Measurements from ENCODE around the gene ATP1A1. TPM values are rescaled to one million over a fixed set of nuclear protein-coding genes. Genes with fewer than 3 reads are reported as not detected.

The ATP1A1 gene
- total RNA-seq, 4 donors from 2014 or later, result 241 to 757 (median 415) TPM

DNA sequence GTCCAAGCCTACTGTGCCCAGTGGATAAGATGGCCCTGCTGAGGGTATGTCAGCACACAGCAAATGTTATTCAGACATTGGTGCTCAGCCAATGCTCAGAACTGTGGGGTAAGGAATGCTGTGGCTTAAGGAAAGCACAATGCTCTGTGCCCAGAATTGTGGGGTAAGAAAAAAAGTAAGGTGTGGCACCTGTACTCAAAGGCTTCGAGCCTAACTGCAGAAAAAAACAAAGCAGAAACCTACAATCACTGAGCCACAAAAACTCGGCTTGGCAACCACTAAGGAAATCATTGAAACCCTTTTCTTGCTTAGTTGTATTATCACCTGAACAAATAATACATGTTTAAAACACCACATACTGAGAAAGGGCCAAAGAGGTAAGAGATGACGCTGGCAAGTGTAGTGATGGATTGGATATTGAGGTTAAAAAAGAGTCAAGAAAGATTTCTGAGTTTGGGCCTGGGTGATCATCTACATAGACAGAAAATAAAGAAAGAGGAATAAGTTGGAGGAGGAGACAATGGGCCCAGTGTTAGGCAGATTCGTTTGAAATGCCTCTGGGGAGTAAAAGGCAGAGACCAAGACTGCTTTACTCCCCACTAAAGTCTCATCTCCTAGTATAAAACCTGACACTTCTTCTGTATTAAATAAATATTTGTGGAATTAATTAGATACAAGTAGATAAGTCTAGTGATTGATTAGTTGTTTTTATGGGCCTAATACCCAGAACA, 25.9 kb upstream of the ATP1A1 start:
- H3K4me3 ChIP-seq (ENCODE audit: low read depth, poor library complexity, severe bottlenecking), result no peak overlapping the region
- WGBS, 2 donors, result 51 to 55% methylated on average over 4 of the region's 4 CpGs
- intact Hi-C loops (cut with DNase I; ENCODE audit: low total_unique reads), result no loop called here
- TF ChIP-seq, protein P1, sequence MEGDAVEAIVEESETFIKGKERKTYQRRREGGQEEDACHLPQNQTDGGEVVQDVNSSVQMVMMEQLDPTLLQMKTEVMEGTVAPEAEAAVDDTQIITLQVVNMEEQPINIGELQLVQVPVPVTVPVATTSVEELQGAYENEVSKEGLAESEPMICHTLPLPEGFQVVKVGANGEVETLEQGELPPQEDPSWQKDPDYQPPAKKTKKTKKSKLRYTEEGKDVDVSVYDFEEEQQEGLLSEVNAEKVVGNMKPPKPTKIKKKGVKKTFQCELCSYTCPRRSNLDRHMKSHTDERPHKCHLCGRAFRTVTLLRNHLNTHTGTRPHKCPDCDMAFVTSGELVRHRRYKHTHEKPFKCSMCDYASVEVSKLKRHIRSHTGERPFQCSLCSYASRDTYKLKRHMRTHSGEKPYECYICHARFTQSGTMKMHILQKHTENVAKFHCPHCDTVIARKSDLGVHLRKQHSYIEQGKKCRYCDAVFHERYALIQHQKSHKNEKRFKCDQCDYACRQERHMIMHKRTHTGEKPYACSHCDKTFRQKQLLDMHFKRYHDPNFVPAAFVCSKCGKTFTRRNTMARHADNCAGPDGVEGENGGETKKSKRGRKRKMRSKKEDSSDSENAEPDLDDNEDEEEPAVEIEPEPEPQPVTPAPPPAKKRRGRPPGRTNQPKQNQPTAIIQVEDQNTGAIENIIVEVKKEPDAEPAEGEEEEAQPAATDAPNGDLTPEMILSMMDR (IDR thresholded peaks at IDR 0.05), result no peak
- TF ChIP-seq POLR2A (IDR thresholded peaks at IDR 0.05), result no peak
- no peak for DNase-seq (ENCODE audit: low spot score in 2 of 2)

DNA sequence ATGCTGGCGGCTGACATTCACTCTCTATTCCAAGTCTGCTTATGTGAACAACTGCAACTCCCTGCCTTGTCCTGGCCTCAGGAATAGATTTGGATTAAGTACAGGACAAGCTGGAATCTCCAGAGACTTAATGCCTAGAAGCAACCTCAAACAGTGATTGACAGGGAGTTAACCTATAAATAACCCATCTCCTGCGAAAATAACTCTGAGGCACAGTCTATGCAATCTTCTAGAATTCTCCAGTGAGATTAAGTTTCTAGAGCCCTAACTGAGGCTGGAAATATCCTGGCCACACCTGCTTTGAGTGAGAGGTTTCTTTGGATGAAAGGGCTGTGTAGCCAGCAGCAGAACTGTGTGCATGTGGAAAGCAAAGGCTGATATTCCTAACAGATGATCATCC, 25.3 kb upstream of the ATP1A1 start:
- WGBS, 2 donors, result 66 to 72% methylated on average over 2 of the region's 2 CpGs
- H3K4me3 ChIP-seq (ENCODE audit: low read depth, poor library complexity, severe bottlenecking), result no peak overlapping the region
- no peak for DNase-seq (ENCODE audit: low spot score in 2 of 2)
- TF ChIP-seq POLR2A (IDR thresholded peaks at IDR 0.05), result no peak
- TF ChIP-seq, protein P1 (IDR thresholded peaks at IDR 0.05), result no peak
- intact Hi-C loops (cut with DNase I; ENCODE audit: low total_unique reads), result no loop called here

DNA sequence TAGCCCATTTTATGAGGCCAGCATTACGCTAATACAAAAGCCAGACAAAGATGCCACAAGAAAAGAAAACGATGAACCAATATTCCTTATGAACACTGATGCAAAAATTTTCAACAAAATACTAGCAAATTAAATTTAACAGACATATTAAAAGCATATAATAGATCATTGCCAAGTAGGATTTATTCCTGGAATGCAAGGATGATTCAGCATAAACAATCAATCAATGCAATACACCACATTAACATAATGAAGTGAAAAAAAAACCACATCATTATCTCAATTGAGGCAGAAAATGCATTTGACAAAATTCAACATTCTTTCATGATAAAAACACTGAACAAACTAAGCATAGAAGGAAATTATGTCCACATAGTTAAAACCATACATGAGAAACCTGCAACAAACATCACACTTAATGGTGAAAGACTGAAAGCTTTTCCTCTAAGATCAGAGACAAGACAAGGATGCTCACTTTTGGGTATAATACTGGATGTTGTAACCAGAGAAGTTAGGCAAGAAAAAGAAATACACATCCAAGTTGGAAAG, 22.9 kb upstream of the ATP1A1 start:
- no peak for DNase-seq (ENCODE audit: low spot score in 2 of 2)
- intact Hi-C loops (cut with DNase I; ENCODE audit: low total_unique reads), result no loop called here
- no peak for TF ChIP-seq POLR2A (IDR thresholded peaks at IDR 0.05)
- TF ChIP-seq, protein P1 (IDR thresholded peaks at IDR 0.05), result no peak
- H3K4me3 ChIP-seq (ENCODE audit: low read depth, poor library complexity, severe bottlenecking), result no peak overlapping the region
- WGBS, 2 donors, result 91 to 94% methylated on average over 2 of the region's 2 CpGs

DNA sequence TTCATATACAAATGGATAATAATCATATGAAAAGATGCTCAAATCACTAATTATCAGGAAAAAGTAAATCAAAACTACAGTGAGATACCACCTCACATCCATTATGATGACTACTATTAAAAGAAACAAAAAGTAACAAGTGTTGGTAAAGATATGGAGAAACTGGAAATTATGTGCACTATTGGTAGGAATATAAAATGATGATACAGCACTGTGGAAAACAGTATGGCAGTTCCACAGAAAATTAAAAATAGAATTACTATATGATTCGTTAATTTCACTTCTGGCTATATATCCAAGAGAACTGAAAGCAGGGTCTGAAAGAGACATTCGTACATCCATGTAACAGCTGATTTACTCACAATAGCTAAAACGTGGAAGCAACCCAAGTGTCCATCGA, 21.1 kb upstream of the ATP1A1 start:
- no peak overlapping the region for H3K4me3 ChIP-seq (ENCODE audit: low read depth, poor library complexity, severe bottlenecking)
- no peak for DNase-seq (ENCODE audit: low spot score in 2 of 2)
- no peak for TF ChIP-seq POLR2A (IDR thresholded peaks at IDR 0.05)
- TF ChIP-seq, protein P1 (IDR thresholded peaks at IDR 0.05), result no peak
- WGBS, 2 donors, result 55 to 61% methylated on average over 4 of the region's 4 CpGs
- intact Hi-C loops (cut with DNase I; ENCODE audit: low total_unique reads), result no loop called here

DNA sequence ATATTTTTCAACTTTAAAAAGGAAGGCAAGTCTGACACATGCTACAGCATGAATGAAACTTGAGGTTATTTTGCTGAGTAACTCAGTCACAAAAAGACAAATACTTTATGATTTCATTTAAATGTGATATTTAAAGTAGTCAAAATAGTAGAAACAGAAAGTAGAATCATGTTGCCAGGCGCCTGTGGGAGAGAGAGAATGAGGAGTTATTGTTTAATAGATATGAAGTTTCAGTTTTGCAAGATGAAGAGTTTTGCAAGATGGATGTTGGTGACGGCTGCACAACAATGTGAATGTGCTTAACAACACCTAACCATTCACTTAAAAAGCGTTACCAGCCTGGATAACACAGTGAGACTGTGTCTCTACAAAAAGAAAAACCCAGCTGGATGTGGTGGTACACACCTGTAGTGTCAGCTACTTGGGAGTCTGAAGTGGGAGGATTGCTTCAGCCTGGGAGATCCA, 20.7 kb upstream of the ATP1A1 start:
- 60 to 73% methylated on average over 3 of the region's 3 CpGs for WGBS, 2 donors
- intact Hi-C loops (cut with DNase I; ENCODE audit: low total_unique reads), result no loop called here
- H3K4me3 ChIP-seq (ENCODE audit: low read depth, poor library complexity, severe bottlenecking), result no peak overlapping the region
- no peak for TF ChIP-seq POLR2A (IDR thresholded peaks at IDR 0.05)
- TF ChIP-seq, protein P1 (IDR thresholded peaks at IDR 0.05), result no peak
- DNase-seq (ENCODE audit: low spot score in 2 of 2), result no peak

All from lower leg skin (tissue), 4 donors.